ENCODE results near the gene MRGPRD.

GRCh38 chr11:68961245-68961644 lies 19.5 kb downstream of the MRGPRD start:
- TF ChIP-seq POLR2AphosphoS5 (IDR thresholded peaks at IDR 0.05), result no peak
- TF ChIP-seq CTCF (IDR thresholded peaks at IDR 0.05), result no peak
- no peak for TF ChIP-seq EP300 (IDR thresholded peaks at IDR 0.05)
- no peak for TF ChIP-seq POLR2A (IDR thresholded peaks at IDR 0.05)

Measured in stomach (tissue), 4 donors.